Kidney glomerular epithelial cell (primary cell): ENCODE data around the gene LYAR.

Source experiments
- DNase-seq: peaks from one replicate; lab custom pipeline; 2025; lab: John Stamatoyannopoulos, UW

LYAR gene

GRCh38 chr4:4315461-4316149 is 25.7 kb upstream of the LYAR start:
- DNase-seq, result no peak

GRCh38 chr4:4311193-4311592 is 21.2 kb upstream of the LYAR start:
- no peak for DNase-seq

GRCh38 chr4:4308800-4309441 is 19.0 kb upstream of the LYAR start:
- DNase-seq, result no peak

- no peak for DNase-seq
Measured at GRCh38 chr4:4306920-4307319, 17.0 kb upstream of the LYAR start.

GRCh38 chr4:4302416-4302815 is 12.5 kb upstream of the LYAR start:
- DNase-seq, result no peak

- no peak for DNase-seq
Measured at GRCh38 chr4:4302001-4302400, 12.0 kb upstream of the LYAR start.

- no peak for DNase-seq
Measured at GRCh38 chr4:4299006-4299405, 9.1 kb upstream of the LYAR start.

DNA sequence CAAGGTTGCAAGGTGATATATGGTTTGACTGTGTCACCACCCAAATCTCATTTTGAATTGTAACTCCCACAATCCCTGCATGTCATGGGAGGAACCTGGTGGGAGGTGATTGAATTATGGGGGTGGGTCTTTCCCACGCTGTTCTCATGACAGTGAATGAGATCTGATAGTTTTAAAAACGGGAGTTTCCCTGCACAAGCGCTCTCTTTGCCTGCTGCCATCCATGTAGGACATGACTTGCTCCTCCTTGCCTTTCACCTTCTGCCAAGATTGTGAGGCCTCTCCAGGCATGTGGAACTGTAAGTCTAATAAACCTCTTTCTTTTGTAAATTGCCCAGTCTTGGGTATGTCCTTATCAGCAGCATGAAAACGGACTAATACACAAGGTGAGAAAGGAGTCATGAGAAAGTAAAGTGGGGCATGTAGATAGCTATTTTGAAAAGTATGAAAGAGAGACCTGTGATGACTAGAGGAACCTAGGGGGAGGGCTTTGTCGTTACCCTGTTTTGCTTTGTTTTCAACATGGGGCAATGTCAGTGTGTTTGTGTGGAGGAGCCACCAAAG is 6.4 kb upstream of the LYAR start:
- no peak for DNase-seq

DNA sequence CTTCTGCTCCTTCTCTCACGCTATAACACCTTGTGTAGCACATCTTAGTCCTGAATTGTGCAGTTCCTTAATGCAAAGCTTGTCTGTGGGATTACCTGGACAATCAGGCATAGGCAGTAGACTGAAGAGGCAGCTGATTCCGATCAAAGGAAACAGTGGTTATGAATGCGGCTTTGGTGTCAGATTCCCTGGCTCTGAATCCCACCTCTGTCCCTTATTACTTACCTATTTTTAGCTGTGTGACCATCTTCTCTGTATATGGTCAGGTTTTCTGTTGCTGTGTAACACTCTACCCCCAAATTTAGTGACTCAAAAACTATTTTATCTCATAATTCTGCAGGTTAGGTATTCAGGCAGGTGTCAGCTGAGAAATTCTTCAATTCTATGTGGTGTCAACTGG is 3.3 kb upstream of the LYAR start:
- no peak for DNase-seq

GRCh38 chr4:4289597-4289940 is 385 bp downstream of the LYAR start:
- DNase-seq, result no peak

GRCh38 chr4:4289055-4289454 is 899 bp downstream of the LYAR start:
- DNase-seq, result no peak

DNA sequence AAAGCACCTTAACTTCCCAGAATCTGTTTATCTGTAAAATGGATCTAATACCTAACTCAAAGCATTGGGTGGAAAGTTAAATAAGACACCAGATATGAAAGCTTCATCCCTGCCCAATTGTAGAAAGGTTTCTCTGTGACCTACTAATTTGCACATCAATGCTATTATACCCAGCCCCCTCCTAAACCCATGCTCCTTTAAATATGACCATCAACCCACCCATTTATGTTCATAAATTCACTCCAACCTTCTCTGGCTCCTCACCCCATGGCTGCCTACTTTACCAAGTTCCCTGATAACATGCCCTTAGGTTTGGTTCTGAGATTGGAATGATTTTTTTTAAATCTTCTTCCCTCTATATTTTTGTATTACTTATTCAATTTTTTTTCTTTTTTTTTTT is 1.9 kb downstream of the LYAR start:
- DNase-seq, result no peak

- no peak for DNase-seq
Measured at GRCh38 chr4:4284827-4285618, 4.9 kb downstream of the LYAR start.

DNA sequence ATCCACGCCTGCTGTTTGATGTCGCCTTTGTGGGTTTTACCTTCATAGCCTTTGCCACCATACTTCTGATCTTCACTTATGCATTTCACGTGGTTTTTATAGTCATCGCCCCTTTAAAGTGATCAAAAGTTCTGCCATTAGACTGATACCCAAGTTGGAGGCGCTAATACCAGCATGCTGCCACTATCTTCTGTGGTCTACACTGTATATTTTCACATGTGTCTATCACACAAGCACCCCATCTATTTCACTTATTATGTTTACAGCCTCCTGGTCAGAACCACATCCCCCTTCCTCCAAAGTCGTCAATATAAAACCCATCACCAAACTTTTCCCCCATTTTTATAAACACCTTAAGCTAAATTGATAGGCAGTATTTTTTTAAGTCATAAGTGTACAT is 8.2 kb downstream of the LYAR start:
- DNase-seq, result no peak

DNA sequence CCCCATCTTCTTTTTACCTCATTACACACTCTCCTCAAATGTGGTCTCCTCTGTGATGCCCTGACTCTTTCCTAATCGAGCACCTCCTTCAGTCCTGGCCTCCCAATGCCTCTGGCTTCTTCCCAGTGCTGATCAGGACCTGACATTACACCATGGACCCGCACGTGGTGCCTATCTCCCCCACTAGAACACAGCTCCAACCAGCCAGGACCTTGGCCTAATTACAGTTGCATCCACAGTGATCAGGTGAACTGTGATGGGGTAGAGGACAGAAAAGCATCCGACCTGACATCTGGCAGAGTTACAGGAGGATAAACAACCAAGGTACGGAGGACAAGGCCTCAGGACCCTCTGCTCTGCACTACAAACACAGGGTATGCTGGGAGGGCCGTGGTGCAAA is 12.4 kb downstream of the LYAR start:
- no peak for DNase-seq

DNA sequence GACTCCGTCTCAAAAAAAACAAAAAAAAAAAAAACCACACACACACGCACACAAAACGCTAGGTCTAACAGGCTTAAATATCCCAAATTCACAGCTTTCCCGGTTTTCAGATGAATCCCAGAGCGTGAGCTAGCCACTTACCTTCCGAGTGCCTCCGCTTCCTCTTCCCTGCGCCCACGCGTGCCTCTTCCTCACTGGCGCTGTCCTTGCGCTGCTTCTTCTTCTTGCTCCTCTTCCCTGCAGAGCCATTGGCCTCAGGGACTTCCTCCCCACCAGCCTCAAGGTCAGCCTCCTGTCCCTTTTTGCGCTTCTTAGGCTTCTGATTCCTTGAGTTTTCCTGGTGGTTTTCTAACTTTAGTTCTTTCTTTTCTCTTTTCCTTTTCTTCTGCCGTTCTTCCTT is 15.7 kb downstream of the LYAR start:
- DNase-seq, result no peak

GRCh38 chr4:4271912-4272311 is 18.0 kb downstream of the LYAR start:
- DNase-seq, result no peak

DNA sequence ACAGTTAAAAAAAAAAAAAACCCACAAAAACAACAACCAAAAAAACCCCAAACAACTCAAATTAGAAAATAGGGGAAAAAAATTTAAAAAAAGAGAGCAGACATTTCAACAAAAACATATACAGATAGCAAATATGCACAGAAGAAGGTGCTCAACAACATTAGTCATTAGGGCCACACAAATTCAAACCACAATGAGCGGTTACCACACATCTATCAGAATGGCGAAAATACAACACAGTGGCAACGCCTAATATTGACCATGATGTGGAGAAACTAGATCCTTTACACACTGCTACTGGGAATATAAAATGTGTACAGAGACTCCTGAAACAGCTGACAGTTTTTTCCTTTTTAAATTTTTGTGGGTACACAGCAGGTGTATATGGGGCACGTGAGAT is 19.4 kb downstream of the LYAR start:
- DNase-seq, result no peak

DNA sequence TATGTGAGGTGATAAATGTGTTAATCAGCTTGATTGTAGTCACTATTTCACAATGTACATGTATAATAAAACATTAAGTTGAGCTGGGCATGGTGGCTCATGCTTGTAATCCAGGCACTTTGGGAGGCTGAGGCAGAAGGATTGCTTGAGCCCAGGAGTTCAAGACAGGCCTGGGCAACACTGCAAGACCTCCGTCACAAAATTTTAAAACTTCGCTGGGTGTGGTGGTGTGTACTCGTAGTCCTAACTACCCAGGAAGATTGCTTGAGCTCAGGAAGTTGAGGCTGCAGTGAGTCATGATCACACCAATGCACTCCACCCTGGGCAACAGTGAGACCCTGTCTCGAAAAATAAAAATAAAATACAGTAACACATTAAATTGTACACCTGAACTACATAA is 20.1 kb downstream of the LYAR start:
- DNase-seq, result no peak

DNA sequence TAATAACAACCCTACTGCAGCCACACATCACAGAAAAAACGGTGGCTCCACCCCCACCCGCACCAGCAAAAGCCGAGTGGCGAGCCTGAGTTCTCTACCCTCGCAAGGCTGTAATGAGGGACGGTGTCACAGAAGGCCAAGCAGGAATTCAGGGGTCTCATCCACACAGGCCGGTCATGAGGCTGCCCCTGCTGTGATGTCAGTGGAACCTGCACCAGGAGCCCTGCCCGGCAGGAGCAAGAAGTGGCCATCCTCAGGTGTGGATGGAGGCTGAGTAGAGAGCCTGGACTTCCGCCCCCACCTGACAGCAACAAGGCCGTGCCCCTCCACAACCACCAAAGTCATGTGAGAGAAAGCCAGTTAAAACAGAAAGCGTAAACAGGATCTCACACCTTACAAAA is 20.6 kb downstream of the LYAR start:
- no peak for DNase-seq

DNA sequence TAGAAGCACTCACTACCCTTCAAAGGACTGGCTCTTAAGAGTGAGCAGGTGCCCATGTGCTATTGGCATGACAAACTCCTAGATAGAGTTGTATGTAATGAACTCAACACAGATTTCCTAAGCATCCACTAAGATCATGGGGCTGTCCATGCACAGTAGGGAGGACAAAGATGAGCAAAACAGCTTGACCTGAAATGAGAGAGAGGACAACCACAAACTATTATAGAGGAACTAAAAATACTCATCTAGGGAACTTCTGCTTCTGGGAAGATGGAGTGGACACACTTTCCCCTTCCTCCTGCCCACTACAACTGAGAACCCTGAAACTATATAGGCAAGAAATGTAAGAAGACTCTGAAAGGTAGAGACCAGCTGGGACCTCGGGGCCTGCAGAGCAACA is 21.2 kb downstream of the LYAR start:
- no peak for DNase-seq

GRCh38 chr4:4267981-4268380 is 22.0 kb downstream of the LYAR start:
- DNase-seq, result no peak

DNA sequence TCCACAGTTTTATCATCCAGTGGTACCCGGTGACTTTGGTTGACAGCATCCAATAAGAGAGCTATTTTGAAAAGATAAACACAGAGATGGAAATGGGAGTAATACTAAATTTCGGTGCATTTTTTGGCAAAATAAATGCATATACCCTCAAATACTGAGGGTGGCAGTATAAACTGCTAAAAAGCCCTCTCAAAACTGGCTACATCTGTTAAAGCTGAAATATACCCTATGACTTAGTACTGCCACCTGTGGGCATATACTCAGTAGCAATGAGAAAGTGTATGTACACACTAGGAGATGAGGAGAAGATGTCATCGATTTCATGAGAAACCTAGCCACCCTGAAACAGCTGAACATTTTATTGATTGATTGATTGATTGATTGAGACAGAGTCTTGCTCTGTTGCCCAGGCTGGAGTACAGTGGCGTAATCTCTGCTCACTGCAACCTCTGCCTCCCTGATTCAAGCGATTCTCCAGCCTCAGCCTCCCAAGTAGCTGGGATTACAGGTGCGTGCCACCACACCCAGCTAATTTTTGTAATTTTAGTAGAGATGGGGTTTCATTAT is 29.7 kb downstream of the LYAR start:
- peak; percentile 9 for DNase-seq
